Measurements from ENCODE around the gene SIM1. TPM values are rescaled to one million over a fixed set of nuclear protein-coding genes. Genes with fewer than 3 reads are reported as not detected.

The SIM1 gene
- total RNA-seq, 1 donor from 2014 or later = 0.41 TPM

DNA sequence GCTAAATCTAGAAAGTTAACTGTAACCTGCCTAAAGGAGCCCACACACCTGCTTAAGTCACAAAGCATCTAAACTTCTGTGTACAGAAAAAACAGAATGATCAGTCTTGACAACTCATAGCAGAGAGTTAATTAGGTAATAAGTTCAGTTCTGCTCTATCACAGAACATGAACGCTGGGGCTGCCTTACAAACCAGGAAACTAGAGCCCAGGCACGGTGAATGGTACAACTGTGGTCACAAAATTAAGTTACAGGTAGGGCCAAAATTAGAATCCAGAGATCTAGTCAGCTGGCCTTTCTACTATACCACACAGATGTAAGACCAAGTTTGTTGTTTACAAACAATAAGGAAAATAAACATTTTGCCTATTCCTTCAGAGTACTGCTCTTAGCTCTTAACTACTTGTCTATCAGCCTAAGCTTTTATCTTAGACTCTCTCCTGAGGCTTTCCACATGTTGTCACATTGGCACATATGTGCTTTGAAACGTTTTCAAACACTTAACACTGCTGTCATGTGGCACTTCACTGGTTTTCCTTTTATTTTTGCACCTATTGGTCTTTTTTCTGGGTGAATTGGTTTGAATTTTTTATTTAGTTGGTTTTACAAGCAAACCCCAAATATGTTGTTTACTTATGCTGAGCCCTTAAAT, 75.7 kb downstream of the SIM1 start:
- Mint-ChIP-seq H3K4me3 (ENCODE audit: unreplicated experiment) (no peak overlapping the region), H3K4me1 (ENCODE audit: unreplicated experiment) (no peaks in the 10 kb centered on the region), H3K36me3 (ENCODE audit: low read depth, unreplicated experiment) (no peaks in the 10 kb centered on the region), H3K27ac (ENCODE audit: unreplicated experiment) (no peak overlapping the region), H3K27me3 (ENCODE audit: unreplicated experiment) (no peaks in the 10 kb centered on the region), H3K9me3 (ENCODE audit: unreplicated experiment) (no peaks in the 10 kb centered on the region)
- no peak for DNase-seq (ENCODE audit: low spot score)
- TF ChIP-seq, protein P1, sequence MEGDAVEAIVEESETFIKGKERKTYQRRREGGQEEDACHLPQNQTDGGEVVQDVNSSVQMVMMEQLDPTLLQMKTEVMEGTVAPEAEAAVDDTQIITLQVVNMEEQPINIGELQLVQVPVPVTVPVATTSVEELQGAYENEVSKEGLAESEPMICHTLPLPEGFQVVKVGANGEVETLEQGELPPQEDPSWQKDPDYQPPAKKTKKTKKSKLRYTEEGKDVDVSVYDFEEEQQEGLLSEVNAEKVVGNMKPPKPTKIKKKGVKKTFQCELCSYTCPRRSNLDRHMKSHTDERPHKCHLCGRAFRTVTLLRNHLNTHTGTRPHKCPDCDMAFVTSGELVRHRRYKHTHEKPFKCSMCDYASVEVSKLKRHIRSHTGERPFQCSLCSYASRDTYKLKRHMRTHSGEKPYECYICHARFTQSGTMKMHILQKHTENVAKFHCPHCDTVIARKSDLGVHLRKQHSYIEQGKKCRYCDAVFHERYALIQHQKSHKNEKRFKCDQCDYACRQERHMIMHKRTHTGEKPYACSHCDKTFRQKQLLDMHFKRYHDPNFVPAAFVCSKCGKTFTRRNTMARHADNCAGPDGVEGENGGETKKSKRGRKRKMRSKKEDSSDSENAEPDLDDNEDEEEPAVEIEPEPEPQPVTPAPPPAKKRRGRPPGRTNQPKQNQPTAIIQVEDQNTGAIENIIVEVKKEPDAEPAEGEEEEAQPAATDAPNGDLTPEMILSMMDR (IDR thresholded peaks at IDR 0.05; ENCODE audit: unreplicated experiment) = no peak

DNA sequence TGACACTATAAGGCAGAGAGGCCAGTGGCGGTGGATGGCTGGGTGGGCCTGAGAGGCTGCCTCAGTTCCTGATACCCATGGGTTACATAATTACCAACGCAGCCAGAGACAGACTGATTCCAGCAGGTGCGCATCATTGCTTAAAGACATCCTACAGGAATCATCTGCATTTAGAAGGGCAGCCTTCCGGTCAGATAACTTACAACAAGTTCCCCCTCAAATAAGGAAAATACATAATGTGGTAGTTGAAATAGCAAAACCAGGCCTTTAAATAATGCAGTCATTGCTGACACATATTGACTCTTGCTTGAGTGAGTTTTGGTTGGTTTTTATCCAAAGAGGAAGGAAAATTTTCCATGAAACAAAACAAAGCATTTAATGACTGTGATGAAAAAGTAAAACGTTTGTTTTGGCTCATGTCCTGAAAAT, 81.9 kb downstream of the SIM1 start:
- Mint-ChIP-seq H3K27ac (ENCODE audit: unreplicated experiment) (no peak overlapping the region), H3K27me3 (ENCODE audit: unreplicated experiment) (no peaks in the 10 kb centered on the region), H3K4me1 (ENCODE audit: unreplicated experiment) (no peaks in the 10 kb centered on the region), H3K36me3 (ENCODE audit: low read depth, unreplicated experiment) (no peaks in the 10 kb centered on the region), H3K4me3 (ENCODE audit: unreplicated experiment) (no peak overlapping the region), H3K9me3 (ENCODE audit: unreplicated experiment) (no peaks in the 10 kb centered on the region)
- TF ChIP-seq, protein P1 (IDR thresholded peaks at IDR 0.05; ENCODE audit: unreplicated experiment) = no peak
- no peak for DNase-seq (ENCODE audit: low spot score)

DNA sequence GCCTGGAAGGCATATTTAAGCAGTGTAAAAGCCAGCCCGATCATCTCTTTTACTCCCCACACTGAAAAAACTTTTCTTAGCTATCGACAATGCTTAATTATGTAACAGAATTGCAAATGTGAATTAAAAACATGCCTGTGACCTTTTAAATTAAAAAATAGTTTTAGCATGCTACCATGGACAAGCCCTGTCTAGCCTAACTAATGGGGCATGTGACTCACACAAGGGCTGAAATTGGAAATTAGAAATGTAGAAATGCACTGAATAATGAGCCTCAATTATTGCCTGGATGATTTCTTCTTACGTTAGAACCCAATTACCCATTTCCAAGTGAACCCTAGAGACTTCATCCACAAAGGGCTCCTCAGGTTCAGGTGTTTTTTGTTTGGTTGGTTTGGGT, 82.7 kb downstream of the SIM1 start:
- Mint-ChIP-seq H3K36me3 (ENCODE audit: low read depth, unreplicated experiment) (no peaks in the 10 kb centered on the region), H3K9me3 (ENCODE audit: unreplicated experiment) (no peaks in the 10 kb centered on the region), H3K4me1 (ENCODE audit: unreplicated experiment) (no peaks in the 10 kb centered on the region), H3K4me3 (ENCODE audit: unreplicated experiment) (no peak overlapping the region), H3K27ac (ENCODE audit: unreplicated experiment) (no peak overlapping the region), H3K27me3 (ENCODE audit: unreplicated experiment) (no peaks in the 10 kb centered on the region)
- DNase-seq (ENCODE audit: low spot score) = no peak
- TF ChIP-seq, protein P1 (IDR thresholded peaks at IDR 0.05; ENCODE audit: unreplicated experiment) = no peak

DNA sequence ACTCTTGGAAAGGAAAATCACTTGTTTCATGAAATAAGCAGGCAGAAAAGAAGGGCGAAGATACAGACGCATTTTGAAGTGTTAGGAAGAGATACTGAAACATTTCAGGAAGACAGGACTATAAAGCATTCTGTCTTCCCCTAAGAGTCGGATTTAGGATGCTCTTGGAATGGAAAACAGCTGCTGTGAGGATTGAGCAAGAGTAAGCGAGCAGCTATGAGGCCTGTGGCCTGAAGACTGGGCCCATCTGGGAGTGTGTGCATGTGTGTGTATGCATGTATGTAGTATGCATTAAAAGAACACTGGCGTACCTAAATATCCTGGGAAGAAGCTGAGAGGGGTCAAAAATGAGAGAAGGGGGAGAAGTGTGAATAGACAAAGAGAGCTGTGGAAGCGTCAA, 83.6 kb downstream of the SIM1 start:
- DNase-seq (ENCODE audit: low spot score) = no peak
- Mint-ChIP-seq H3K4me1 (ENCODE audit: unreplicated experiment) (peaks cover 4% of the 10 kb centered on the region), H3K27ac (ENCODE audit: unreplicated experiment) (no peak overlapping the region), H3K36me3 (ENCODE audit: low read depth, unreplicated experiment) (no peaks in the 10 kb centered on the region), H3K4me3 (ENCODE audit: unreplicated experiment) (no peak overlapping the region), H3K9me3 (ENCODE audit: unreplicated experiment) (no peaks in the 10 kb centered on the region), H3K27me3 (ENCODE audit: unreplicated experiment) (no peaks in the 10 kb centered on the region)
- TF ChIP-seq, protein P1 (IDR thresholded peaks at IDR 0.05; ENCODE audit: unreplicated experiment) = no peak

DNA sequence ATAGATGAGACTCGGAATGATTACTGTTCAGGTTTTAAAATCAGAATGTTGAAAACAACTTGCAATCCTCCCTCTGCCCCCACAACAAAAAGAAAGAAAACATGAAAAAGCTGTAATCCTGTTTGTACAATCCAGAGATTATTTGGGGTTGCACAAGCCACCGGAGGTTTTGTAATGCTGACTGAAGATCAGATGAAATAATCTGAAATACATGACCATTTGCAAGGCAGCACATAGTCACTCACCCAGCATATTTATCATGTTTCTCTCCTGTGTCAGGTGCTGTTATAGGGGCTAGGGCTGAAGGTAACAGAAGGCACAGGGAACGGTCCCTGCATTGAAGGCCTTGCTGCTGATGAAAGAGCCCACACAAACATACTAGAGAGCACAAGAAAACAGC, 85.3 kb downstream of the SIM1 start:
- Mint-ChIP-seq H3K4me1 (ENCODE audit: unreplicated experiment) (peaks cover 5% of the 10 kb centered on the region), H3K36me3 (ENCODE audit: low read depth, unreplicated experiment) (no peaks in the 10 kb centered on the region), H3K4me3 (ENCODE audit: unreplicated experiment) (no peak overlapping the region), H3K27ac (ENCODE audit: unreplicated experiment) (no peak overlapping the region), H3K9me3 (ENCODE audit: unreplicated experiment) (no peaks in the 10 kb centered on the region), H3K27me3 (ENCODE audit: unreplicated experiment) (no peaks in the 10 kb centered on the region)
- DNase-seq (ENCODE audit: low spot score) = no peak
- TF ChIP-seq, protein P1 (IDR thresholded peaks at IDR 0.05; ENCODE audit: unreplicated experiment) = no peak

Measured in endothelial cell (in vitro differentiated cells).